Duodenal mucosa (tissue), 2 donors: Measurements from ENCODE around the gene SEBOX.

Source experiments
- H3K27ac ChIP-seq: one replicate; pipeline ENCODE4 v1.7.0; 2013; ENCODE audit warnings: low read depth, low read length
- H3K27me3 ChIP-seq, 2 donors: one replicate each; pipeline ENCODE4 v1.7.0; 2013; ENCODE audit warnings: low read length in 2 of 2, control low read depth in 1 of 2; ENCODE audit not compliant: insufficient read depth in 2 of 2, control insufficient read depth in 1 of 2
- H3K36me3 ChIP-seq, 2 donors: one replicate each; pipeline ENCODE4 v1.7.0; 2013; ENCODE audit warnings: low read length in 2 of 2, control low read depth in 1 of 2; ENCODE audit not compliant: insufficient read depth in 2 of 2, control insufficient read depth in 1 of 2
- H3K4me1 ChIP-seq, 2 donors: one replicate each; pipeline ENCODE4 v1.7.0; 2013; ENCODE audit warnings: low read length in 2 of 2, control low read depth in 1 of 2; ENCODE audit not compliant: insufficient read depth in 2 of 2, control insufficient read depth in 1 of 2
- H3K4me3 ChIP-seq, 2 donors: one replicate each; pipeline ENCODE4 v1.7.0; 2013; ENCODE audit warnings: low read length in 2 of 2, low read depth in 1 of 2
- H3K9ac ChIP-seq, 2 donors: one replicate each; pipeline ENCODE4 v1.7.0; 2013; ENCODE audit warnings: low read length in 2 of 2, low read depth in 1 of 2
- H3K9me3 ChIP-seq, 2 donors: one replicate each; pipeline ENCODE4 v1.7.0; 2013; ENCODE audit warnings: low read length in 2 of 2, control low read depth in 1 of 2; ENCODE audit not compliant: control insufficient read depth in 1 of 2

Gene SEBOX

GRCh38 chr17:28384281-28385036 lies 19.5 kb upstream of the SEBOX start:
- Histone ChIP-seq H3K27ac (peak overlapping the region; percentile 40), H3K9ac (peak overlapping the region; percentile 57 to 74), H3K9me3 (no peaks in the 10 kb centered on the region), H3K4me1 (peaks cover 28 to 30% of the 10 kb centered on the region in 2 donors), H3K36me3 (peaks cover 0 to 13% of the 10 kb centered on the region in 2 donors), H3K4me3 (peak overlapping the region; percentile 80 to 83), H3K27me3 (no peaks in the 10 kb centered on the region)

- peaks cover 28 to 30% of the 10 kb centered on the region in 2 donors for H3K4me1 ChIP-seq
- no peak overlapping the region for H3K9ac ChIP-seq
- H3K27me3 ChIP-seq, result no peaks in the 10 kb centered on the region
- H3K9me3 ChIP-seq, result no peaks in the 10 kb centered on the region
- no peaks in the 10 kb centered on the region for H3K36me3 ChIP-seq
- H3K4me3 ChIP-seq, result peak overlapping the region; percentile 44 to 50
- H3K27ac ChIP-seq, result no peak overlapping the region
These were observed 16.3 kb upstream of the SEBOX start for GRCh38 chr17:28381141-28381825.

GRCh38 chr17:28379814-28380801 lies 15.1 kb upstream of the SEBOX start:
- no peak overlapping the region for H3K27ac ChIP-seq

GRCh38 chr17:28372945-28373274 lies 7.9 kb upstream of the SEBOX start:
- Histone ChIP-seq H3K27ac (no peak overlapping the region), H3K4me1 (peaks cover 22 to 25% of the 10 kb centered on the region in 2 donors), H3K9me3 (no peaks in the 10 kb centered on the region), H3K4me3 (peak overlapping the region in 1 of 2 donors; percentile 61), H3K9ac (no peak overlapping the region), H3K27me3 (peaks cover 19 to 20% of the 10 kb centered on the region in 2 donors), H3K36me3 (no peaks in the 10 kb centered on the region)

More at GRCh38 chr17:28379814-28380801, 15.1 kb upstream of the SEBOX start:
- H3K27me3 ChIP-seq, result no peaks in the 10 kb centered on the region
- H3K9ac ChIP-seq, result no peak overlapping the region
- H3K9me3 ChIP-seq, result no peaks in the 10 kb centered on the region
- peaks cover 24 to 25% of the 10 kb centered on the region in 2 donors for H3K4me1 ChIP-seq
- no peaks in the 10 kb centered on the region for H3K36me3 ChIP-seq
- H3K4me3 ChIP-seq, result no peak overlapping the region

GRCh38 chr17:28372203-28372944 lies 7.4 kb upstream of the SEBOX start:
- Histone ChIP-seq H3K27ac (no peak overlapping the region), H3K4me3 (peak overlapping the region; percentile 61 to 71), H3K9me3 (no peaks in the 10 kb centered on the region), H3K27me3 (peaks cover 19 to 20% of the 10 kb centered on the region in 2 donors), H3K36me3 (no peaks in the 10 kb centered on the region), H3K9ac (peak overlapping the region in 1 of 2 donors; percentile 25), H3K4me1 (peaks cover 22 to 25% of the 10 kb centered on the region in 2 donors)

GRCh38 chr17:28371245-28372202 lies 6.5 kb upstream of the SEBOX start, which contains the start of gene SARM1:
Gene SARM1, plus strand, starts transcription at chr17:28371694. Its CDS starts 339 bp downstream, at chr17:28372033.
- Histone ChIP-seq H3K27me3 (peaks cover 19 to 20% of the 10 kb centered on the region in 2 donors), H3K4me1 (peaks cover 22 to 25% of the 10 kb centered on the region in 2 donors), H3K36me3 (no peaks in the 10 kb centered on the region), H3K27ac (no peak within 1 kb of the TSS), H3K4me3 (peak within 1 kb of the TSS; percentile 61 to 71), H3K9ac (peak within 1 kb of the TSS in 1 of 2 donors; percentile 38), H3K9me3 (no peaks in the 10 kb centered on the region)

- Histone ChIP-seq H3K27me3 (peaks cover 19 to 20% of the 10 kb centered on the region in 2 donors), H3K4me1 (peaks cover 22 to 25% of the 10 kb centered on the region in 2 donors), H3K36me3 (no peaks in the 10 kb centered on the region), H3K4me3 (peak overlapping the region in 1 of 2 donors; percentile 71), H3K9me3 (no peaks in the 10 kb centered on the region), H3K9ac (no peak overlapping the region), H3K27ac (no peak overlapping the region)
These were observed 5.7 kb upstream of the SEBOX start for GRCh38 chr17:28370744-28371103.

- Histone ChIP-seq H3K4me1 (peaks cover 22 to 25% of the 10 kb centered on the region in 2 donors), H3K36me3 (no peaks in the 10 kb centered on the region), H3K9ac (no peak within 1 kb of the TSS), H3K9me3 (no peaks in the 10 kb centered on the region), H3K27me3 (peaks cover 19 to 20% of the 10 kb centered on the region in 2 donors), H3K4me3 (peak within 1 kb of the TSS; percentile 7 to 71), H3K27ac (no peak within 1 kb of the TSS)
These were observed 5.2 kb upstream of the SEBOX start, which contains the start of gene VTN for GRCh38 chr17:28370035-28370743. Gene VTN, minus strand, starts transcription at chr17:28370307. Its CDS starts 104 bp downstream, at chr17:28370203.
